ENCODE data around the gene STOML1. TPM values are rescaled to one million over a fixed set of nuclear protein-coding genes. Genes with fewer than 3 reads are reported as not detected.

Gene STOML1
- 25.9 and 26.6 TPM in 2 replicates for total RNA-seq

GRCh38 chr15:73991726-73992593, at the start of gene STOML1:
STOML1 (minus strand) TSS chr15:73992295; CDS start chr15:73992223, 72 bp downstream.

GRCh38 chr15:73994413-73994883, 2.4 kb upstream of the STOML1 start, which contains the start of gene PML:
PML (plus strand) TSS chr15:73994716; CDS start chr15:73994813, 97 bp downstream.

Other genes with a start within 250 kb of the STOML1 start
- 1.3 and 3.3 TPM in 2 replicates for gene INSYN1, start 238.9 kb downstream of the STOML1 start, total RNA-seq
- not detected in 2 replicates for gene TBC1D21, start 118.7 kb downstream of the STOML1 start, total RNA-seq
- 126 and 275 TPM in 2 replicates for gene LOXL1, start 65.8 kb downstream of the STOML1 start, total RNA-seq
- gene PML, start 2.4 kb upstream of the STOML1 start, total RNA-seq, result 58.3 and 71.4 TPM in 2 replicates
- 0.03 and 0.07 TPM in 2 replicates for gene GOLGA6A, start 90.3 kb upstream of the STOML1 start, total RNA-seq
- gene ISLR2, start 138.3 kb upstream of the STOML1 start, total RNA-seq, result 0.07 and 0.10 TPM in 2 replicates
- 35.0 and 134 TPM in 2 replicates for gene ISLR, start 181.4 kb upstream of the STOML1 start, total RNA-seq
- 0.59 and 2.6 TPM in 2 replicates for gene STRA6, start 210.5 kb upstream of the STOML1 start, total RNA-seq
- 0.07 TPM in 1 of 2 replicates, not detected in the other for gene CCDC33, start 244.0 kb upstream of the STOML1 start, total RNA-seq

Measured in smooth muscle cell of the pulmonary artery (primary cell).